Measurements from ENCODE around the gene BBS1.

DNA sequence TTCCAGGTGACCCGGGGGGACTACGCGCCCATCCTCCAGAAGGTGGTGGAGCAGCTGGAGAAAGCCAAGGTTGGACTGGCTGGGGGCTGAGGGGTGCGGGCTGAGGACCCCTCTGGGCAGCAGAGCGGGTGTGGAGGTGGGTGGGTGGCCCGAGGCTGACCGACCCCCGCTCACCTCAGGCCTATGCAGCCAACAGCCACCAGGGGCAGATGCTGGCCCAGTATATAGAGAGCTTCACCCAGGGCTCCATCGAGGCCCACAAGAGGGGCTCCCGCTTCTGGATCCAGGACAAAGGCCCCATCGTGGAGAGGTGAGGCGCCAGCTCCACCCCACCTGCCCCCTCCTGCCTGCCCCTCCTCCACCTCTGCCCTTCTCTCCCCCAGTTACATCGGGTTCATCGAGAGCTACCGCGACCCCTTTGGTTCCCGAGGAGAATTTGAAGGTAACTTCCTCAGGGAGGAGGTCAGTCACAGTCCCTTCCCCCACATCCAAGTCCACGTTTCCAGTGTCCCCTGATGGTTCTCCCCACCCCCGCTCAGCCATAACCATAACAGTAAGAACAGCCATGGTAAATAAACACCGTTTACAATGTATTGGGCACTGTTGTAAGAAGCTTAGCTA lies 19.0 kb upstream of the BBS1 start:
- TF ChIP-seq POLR2A (IDR thresholded peaks at IDR 0.05; ENCODE audit: low read length) (no peak), GATA1 (IDR thresholded peaks at IDR 0.05; ENCODE audit: low read depth, low read length) (no peak)

Data from erythroblast (primary cell).